ENCODE results near the gene BSPRY.

DNA sequence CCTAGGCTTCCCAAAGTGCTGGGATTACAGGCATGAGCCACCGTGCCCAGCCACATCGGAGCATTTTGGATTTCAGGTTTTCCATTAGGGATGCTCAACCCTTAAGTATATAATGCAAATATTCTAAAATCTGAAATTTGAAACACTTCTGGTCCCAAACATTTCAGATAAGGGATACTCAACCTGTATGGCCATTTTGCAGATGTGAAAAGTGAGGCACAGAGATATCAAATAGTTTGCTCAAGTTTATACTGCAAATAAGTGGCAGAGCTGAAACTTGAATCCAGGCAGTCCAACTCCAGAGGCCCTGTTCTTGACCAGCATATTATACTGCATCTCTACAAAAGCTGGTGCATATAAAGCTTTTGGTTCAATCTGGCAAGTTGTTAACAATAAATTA is 11.6 kb upstream of the BSPRY start:
- no peak for TF ChIP-seq EZH2 (IDR thresholded peaks at IDR 0.05; ENCODE audit: insufficient read depth, low read length)
- TF ChIP-seq CTCF (IDR thresholded peaks at IDR 0.05; ENCODE audit: insufficient read depth, low read depth, low read length): no peak

All from astrocyte (in vitro differentiated cells and primary cell).